Skeletal muscle tissue (tissue), 4 donors: ENCODE data around the gene RHBDL1. TPM values are rescaled to one million over a fixed set of nuclear protein-coding genes. Genes with fewer than 3 reads are reported as not detected.

Experiments
- H3K27ac ChIP-seq: one replicate; pipeline ENCODE4 v1.7.0; 2013; ENCODE audit warnings: mild to moderate bottlenecking, low read depth, low read length, inconsistent platforms
- H3K27me3 ChIP-seq, 3 donors: one replicate each; pipeline ENCODE4 v1.7.0; 2013; ENCODE audit warnings: low read length in 3 of 3; ENCODE audit not compliant: control insufficient read depth in 3 of 3, insufficient read depth in 3 of 3
- H3K36me3 ChIP-seq, 3 donors: one replicate each; pipeline ENCODE4 v1.7.0; 2013; ENCODE audit warnings: low read length in 3 of 3; ENCODE audit not compliant: control insufficient read depth in 3 of 3, insufficient read depth in 3 of 3
- H3K4me1 ChIP-seq, 3 donors: one replicate each; pipeline ENCODE4 v1.7.0; 2013; ENCODE audit warnings: low read length in 3 of 3, mild to moderate bottlenecking in 3 of 3; ENCODE audit not compliant: control insufficient read depth in 3 of 3, insufficient read depth in 3 of 3
- H3K4me3 ChIP-seq, 3 donors: one replicate each; pipeline ENCODE4 v1.7.0; 2013; ENCODE audit warnings: low read length in 3 of 3
- H3K9ac ChIP-seq, 3 donors: one replicate each; pipeline ENCODE4 v1.7.0; 2013; ENCODE audit warnings: low read length in 3 of 3, mild to moderate bottlenecking in 3 of 3, moderate library complexity in 2 of 3, low read depth in 1 of 3
- H3K9me3 ChIP-seq, 3 donors: one replicate each; pipeline ENCODE4 v1.7.0; 2013; ENCODE audit warnings: low read length in 3 of 3; ENCODE audit not compliant: control insufficient read depth in 3 of 3
- total RNA-seq: library from RNA; depleted of rRNA; stranded (reverse); fragments of >200 nt; gene quantifications from one replicate; pipeline ENCODE4 v1.2.3, GENCODE V29; 2014
- donor health status: Osteomylitis.

The RHBDL1 gene
- total RNA-seq, 1 donor from 2014 or later = under 0.01 TPM

- Histone ChIP-seq H3K27ac (no peak overlapping the region), H3K27me3 (no peaks in the 10 kb centered on the region), H3K36me3 (peaks cover 14 to 25% (median 16%) of the 10 kb centered on the region in 3 donors), H3K4me1 (peaks cover 16 to 21% (median 17%) of the 10 kb centered on the region in 3 donors), H3K4me3 (no peak overlapping the region), H3K9ac (no peak overlapping the region), H3K9me3 (no peaks in the 10 kb centered on the region)
These were observed 8.9 kb upstream of the RHBDL1 start for GRCh38 chr16:666572-666971.

DNA sequence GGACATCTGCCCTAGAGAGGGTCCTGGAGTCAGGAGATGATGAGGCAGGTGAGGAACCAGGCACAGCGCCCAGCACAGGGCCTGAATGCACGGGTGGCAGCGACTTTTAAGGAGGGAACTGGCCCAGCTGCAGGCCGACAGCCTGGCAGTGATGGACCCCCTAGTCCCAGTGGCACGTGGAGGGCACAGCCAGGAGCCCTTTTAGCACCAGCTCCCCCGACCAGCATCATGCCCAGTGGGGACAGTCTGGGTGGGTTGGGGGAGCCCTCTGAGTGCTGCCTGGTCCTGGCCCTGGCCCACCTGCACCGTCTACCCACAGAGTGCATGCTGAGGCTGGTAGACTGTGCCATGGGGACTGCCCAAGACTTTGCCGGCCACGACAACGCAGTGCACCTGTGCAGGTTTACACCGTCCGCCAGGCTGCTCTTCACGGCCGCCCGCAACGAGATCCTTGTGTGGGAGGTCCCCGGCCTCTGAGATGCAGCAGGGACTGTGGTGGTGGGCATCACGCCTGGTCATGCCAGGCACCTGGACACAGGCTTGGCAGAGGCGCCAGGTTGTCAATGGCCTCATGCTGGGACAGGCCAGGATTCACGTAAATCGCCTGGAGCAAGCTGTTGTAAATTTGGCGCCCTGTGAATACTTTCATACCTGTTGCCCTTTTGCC, 8.2 kb upstream of the RHBDL1 start:
- peak overlapping the region; percentile 69 for H3K27ac ChIP-seq

DNA sequence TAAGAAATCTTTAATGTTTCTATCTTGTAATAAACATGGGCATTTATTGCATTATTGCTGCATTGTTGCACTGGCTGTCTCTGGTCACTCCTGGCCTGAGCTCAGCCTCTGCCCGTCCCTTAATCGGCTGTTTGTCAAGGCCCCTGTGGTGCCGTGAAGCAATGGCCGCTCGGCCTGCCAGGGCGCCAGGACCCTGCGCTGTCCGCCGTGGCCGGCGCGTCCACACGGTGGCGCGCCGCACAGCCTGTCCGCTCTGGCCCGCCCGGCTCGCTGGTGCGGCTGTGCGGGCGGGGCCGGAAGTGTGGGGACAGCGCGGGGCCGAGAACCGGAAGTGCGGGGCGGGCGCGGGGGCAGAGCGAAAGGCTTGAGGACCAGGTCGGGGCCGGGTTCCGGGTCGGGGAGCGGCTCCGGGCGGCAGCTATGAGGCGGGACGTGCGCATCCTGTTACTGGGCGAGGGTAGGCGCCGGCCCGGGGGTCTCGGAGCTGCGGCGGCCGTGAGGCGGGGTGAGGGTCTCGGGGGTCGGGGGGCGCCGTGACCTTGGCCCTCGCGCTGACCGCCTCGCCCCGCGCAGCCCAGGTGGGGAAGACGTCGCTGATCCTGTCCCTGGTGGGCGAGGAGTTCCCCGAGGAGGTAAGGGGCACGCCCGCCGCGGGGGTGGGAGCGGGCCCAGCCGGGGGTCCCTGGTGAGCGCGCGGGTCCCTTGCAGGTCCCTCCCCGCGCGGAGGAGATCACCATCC, 7.5 kb upstream of the RHBDL1 start, which contains the start of gene RHOT2:
RHOT2 (plus strand) TSS at position 353 of the 739 bp plus-strand sequence; CDS start at position 421, 68 bp downstream.
- Histone ChIP-seq H3K27ac (peak within 1 kb of the TSS; percentile 69), H3K4me1 (peaks cover 16 to 20% (median 17%) of the 10 kb centered on the region in 3 donors), H3K27me3 (no peaks in the 10 kb centered on the region), H3K9me3 (no peaks in the 10 kb centered on the region), H3K4me3 (peak within 1 kb of the TSS; percentile 68 to 83 (median 81)), H3K9ac (peak within 1 kb of the TSS; percentile 81 to 90 (median 88)), H3K36me3 (peaks cover 27 to 38% (median 28%) of the 10 kb centered on the region in 3 donors)

More for the DNA sequence above, 8.2 kb upstream of the RHBDL1 start:
- no peaks in the 10 kb centered on the region for H3K9me3 ChIP-seq
- H3K4me1 ChIP-seq = peaks cover 16 to 20% (median 17%) of the 10 kb centered on the region in 3 donors
- H3K9ac ChIP-seq = peak overlapping the region; percentile 72 to 88 (median 83)
- H3K4me3 ChIP-seq = peak overlapping the region; percentile 50 to 81 (median 51)
- H3K36me3 ChIP-seq = peaks cover 20 to 31% (median 21%) of the 10 kb centered on the region in 3 donors
- no peaks in the 10 kb centered on the region for H3K27me3 ChIP-seq

DNA sequence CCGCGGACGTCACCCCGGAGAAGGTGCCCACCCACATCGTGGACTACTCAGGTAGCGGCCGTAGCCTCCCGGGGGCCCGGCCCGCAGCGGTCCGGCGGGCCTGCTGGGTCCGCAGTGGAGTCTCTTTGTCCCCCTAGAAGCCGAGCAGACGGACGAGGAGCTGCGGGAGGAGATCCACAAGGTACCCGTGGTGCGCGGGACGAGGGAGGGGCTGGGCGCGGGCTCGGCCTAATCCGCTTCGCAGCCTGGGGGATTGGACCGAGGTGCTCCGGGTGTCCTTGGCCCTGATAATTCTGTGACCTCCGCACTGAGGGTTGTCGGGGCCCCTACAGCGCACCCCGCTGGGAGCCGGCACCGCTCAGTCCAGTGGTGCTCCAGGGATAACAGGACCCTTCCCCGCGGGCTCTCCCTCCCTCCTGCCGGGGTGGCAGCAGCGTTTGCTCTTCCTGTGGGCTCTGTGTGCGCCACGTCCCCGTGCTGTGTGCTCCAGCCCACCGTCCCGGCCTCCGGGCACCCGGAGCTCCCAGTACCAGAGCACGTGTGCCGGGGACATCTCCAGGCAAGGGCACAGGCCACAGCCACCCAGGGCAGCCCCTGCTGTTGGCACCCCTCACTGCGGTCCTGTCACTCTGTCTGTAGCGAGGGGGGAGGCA, 6.8 kb upstream of the RHBDL1 start:
- no peaks in the 10 kb centered on the region for H3K27me3 ChIP-seq
- H3K9ac ChIP-seq = peak overlapping the region; percentile 81 to 90 (median 82)
- peak overlapping the region; percentile 69 for H3K27ac ChIP-seq
- peaks cover 32 to 40% (median 34%) of the 10 kb centered on the region in 3 donors for H3K36me3 ChIP-seq
- H3K4me1 ChIP-seq = peaks cover 16 to 20% (median 17%) of the 10 kb centered on the region in 3 donors
- no peaks in the 10 kb centered on the region for H3K9me3 ChIP-seq
- peak overlapping the region; percentile 68 to 83 (median 81) for H3K4me3 ChIP-seq

DNA sequence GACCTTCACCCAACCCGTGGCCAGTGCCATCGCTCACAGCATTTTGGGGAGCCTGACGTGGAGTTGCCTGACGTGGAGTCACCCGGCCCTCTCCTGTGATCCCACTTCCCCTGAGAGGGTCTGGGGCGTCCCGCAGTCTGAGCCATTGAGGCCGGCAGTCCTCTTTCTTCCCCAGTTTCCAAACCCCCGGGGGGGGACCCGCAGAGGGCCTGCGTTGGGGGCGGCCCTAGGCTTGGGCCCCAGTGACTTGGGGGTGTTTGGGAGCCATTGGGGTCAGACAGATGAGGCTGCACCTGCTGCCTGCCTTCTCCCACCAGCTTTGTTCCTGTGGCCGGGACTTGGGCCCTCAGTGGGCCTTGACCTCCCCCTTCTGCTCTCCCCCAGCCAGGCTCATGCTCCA, 5.8 kb upstream of the RHBDL1 start:
- Histone ChIP-seq H3K4me3 (no peak overlapping the region), H3K9ac (peak overlapping the region in 2 of 3 donors; percentile 3 to 82), H3K4me1 (peaks cover 16 to 20% (median 18%) of the 10 kb centered on the region in 3 donors), H3K27me3 (peaks cover 0 to under 1% (median 0%) of the 10 kb centered on the region in 3 donors), H3K36me3 (peaks cover 32 to 40% (median 37%) of the 10 kb centered on the region in 3 donors), H3K9me3 (no peaks in the 10 kb centered on the region), H3K27ac (no peak overlapping the region)

GRCh38 chr16:670485-671352, 4.8 kb upstream of the RHBDL1 start:
- Histone ChIP-seq H3K9ac (no peak overlapping the region), H3K36me3 (peaks cover 32 to 40% (median 37%) of the 10 kb centered on the region in 3 donors), H3K27ac (no peak overlapping the region), H3K9me3 (no peaks in the 10 kb centered on the region), H3K4me1 (peaks cover 19 to 27% (median 24%) of the 10 kb centered on the region in 3 donors), H3K27me3 (peaks cover 0 to 7% (median 7%) of the 10 kb centered on the region in 3 donors), H3K4me3 (no peak overlapping the region)

DNA sequence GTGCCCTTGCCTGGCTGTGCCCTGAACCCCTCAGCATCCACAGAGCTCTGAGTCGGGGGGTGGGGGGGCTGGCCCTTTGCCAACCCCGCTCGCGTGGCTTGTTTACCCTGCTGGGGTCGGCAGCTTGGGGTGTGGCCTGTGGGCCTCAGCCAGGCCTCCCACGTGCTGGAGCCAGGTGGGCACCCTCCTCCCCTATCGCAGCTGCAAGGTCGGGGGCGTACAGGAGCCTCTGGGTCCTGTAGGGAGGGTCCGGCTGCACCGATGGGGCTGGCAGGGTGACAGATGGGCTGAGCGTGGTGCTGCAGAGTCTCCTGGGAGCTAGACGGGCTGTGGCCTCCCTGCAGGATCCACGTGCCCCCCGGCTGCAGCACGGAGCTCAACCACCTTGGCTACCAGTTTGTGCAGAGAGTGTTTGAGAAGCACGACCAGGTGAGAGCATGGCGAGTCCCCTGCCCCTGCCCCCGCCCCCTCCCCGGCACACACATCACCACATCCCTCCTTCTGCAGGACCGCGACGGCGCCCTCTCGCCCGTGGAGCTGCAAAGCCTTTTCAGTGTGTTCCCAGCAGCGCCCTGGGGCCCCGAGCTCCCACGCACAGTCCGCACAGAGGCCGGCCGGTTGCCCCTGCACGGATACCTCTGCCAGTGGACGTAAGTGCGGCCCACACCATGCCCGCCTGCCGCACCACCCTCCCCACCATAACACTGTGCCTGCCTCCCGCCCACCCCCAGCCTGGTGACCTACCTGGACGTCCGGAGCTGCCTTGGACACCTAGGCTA, 3.9 kb upstream of the RHBDL1 start:
- no peak overlapping the region for H3K27ac ChIP-seq
- no peaks in the 10 kb centered on the region for H3K9me3 ChIP-seq
- peaks cover 19 to 27% (median 25%) of the 10 kb centered on the region in 3 donors for H3K4me1 ChIP-seq
- H3K36me3 ChIP-seq = peaks cover 32 to 40% (median 37%) of the 10 kb centered on the region in 3 donors
- H3K27me3 ChIP-seq = peaks cover 0 to 12% (median 7%) of the 10 kb centered on the region in 3 donors
- no peak overlapping the region for H3K4me3 ChIP-seq
- no peak overlapping the region for H3K9ac ChIP-seq

- H3K9me3 ChIP-seq = no peaks in the 10 kb centered on the region
- peaks cover 0 to 15% (median 7%) of the 10 kb centered on the region in 3 donors for H3K27me3 ChIP-seq
- peaks cover 32 to 40% (median 37%) of the 10 kb centered on the region in 3 donors for H3K36me3 ChIP-seq
- no peak overlapping the region for H3K27ac ChIP-seq
- H3K4me1 ChIP-seq = peaks cover 16 to 23% (median 21%) of the 10 kb centered on the region in 3 donors
- no peak overlapping the region for H3K4me3 ChIP-seq
- no peak overlapping the region for H3K9ac ChIP-seq
These were observed 3.1 kb upstream of the RHBDL1 start for GRCh38 chr16:672371-672770.
